GM13977 (cell line): Measurements from ENCODE around the gene PPIG.
"Not testable (repeated sequence)": the region's sequence is repeated elsewhere in the genome, so short reads cannot be mapped to it uniquely, and the experiment has no call there.

Experiments
- DNase-seq: peaks from one replicate; pipeline ENCODE4 v3.0.0; 2012; ENCODE audit warnings: low spot score
- in situ Hi-C: fragments of 300-500 bp; cut with MboI; formaldehyde crosslinking; loops from one replicate; pipeline ENCODE4 v1.12.0; 2022; ENCODE audit warnings: low sequenced_read_pairs, low pct_unique_long_range_greater_than_20kb, mixed read lengths, inconsistent platforms; ENCODE audit not compliant: unreplicated experiment
- TF ChIP-seq, protein P1 (sequence below): IDR thresholded peaks from 2 replicates; pipeline ENCODE4 v1.5.1; 2012; ENCODE audit warnings: mild to moderate bottlenecking, control low read depth; ENCODE audit not compliant: insufficient read depth; ENCODE audit errors: extremely low read depth, missing control alignments

PPIG gene

DNA sequence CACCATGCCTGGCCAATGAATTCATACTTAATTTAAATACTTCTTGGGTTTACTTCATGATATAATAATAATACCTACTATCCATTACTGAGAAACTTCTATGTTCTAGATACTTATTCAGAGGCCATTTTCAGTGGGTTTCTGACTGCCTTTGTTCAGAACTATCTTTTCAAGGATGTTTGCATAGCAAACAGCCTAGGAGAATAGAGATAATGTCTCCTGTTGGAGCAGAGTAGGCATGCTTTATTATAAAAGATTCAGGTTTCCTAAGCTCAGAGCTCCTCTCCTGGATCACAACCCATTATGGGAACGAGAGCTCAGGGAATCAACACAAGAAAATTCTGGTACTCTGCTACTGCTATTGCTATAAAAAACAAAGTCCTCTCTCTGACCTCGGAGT is 21.6 kb upstream of the PPIG start:
- no peak for DNase-seq
- TF ChIP-seq, protein P1, sequence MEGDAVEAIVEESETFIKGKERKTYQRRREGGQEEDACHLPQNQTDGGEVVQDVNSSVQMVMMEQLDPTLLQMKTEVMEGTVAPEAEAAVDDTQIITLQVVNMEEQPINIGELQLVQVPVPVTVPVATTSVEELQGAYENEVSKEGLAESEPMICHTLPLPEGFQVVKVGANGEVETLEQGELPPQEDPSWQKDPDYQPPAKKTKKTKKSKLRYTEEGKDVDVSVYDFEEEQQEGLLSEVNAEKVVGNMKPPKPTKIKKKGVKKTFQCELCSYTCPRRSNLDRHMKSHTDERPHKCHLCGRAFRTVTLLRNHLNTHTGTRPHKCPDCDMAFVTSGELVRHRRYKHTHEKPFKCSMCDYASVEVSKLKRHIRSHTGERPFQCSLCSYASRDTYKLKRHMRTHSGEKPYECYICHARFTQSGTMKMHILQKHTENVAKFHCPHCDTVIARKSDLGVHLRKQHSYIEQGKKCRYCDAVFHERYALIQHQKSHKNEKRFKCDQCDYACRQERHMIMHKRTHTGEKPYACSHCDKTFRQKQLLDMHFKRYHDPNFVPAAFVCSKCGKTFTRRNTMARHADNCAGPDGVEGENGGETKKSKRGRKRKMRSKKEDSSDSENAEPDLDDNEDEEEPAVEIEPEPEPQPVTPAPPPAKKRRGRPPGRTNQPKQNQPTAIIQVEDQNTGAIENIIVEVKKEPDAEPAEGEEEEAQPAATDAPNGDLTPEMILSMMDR, result no peak
- in situ Hi-C loops, result no loop called here

DNA sequence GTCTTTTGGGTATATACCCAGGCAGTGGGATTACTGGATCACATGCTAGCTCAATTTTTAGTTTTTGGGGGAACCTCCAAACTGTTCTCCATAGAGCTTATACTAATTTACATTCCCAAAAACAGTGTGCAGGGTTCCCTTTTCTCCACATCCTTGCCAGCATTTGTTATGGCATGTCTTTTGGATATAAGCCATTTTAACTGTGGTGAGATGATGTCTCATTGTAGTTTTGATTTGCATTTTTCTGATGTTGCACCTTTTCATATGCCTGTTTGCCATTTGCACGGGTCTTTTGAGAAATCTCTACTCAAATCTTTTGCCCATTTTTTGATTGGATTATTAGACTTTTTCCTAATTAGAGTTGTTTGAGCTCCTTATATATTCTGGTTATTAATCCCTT is 18.5 kb upstream of the PPIG start:
- no peak for DNase-seq
- in situ Hi-C loops, result no loop called here
- TF ChIP-seq, protein P1, result no peak

DNA sequence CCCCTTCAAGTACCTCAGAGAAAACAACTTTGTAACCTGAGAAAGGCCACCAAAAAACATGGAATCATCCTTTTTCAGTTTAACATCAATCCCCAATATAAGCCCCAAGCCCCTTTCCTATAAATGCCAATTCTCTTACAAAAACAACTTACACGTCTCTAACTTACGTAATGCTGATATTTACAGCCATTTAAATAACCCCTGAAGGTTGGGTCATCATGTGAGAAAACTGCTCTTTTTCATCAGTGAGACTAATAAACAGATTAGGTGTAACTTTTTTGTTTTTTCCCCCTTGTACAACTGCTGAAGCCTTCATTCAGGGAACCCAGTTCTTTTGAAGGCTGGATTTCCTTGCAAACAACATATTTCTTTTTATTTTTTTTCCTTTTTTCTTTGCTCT is 14.2 kb upstream of the PPIG start:
- in situ Hi-C loops, result no loop called here
- DNase-seq, result no peak
- TF ChIP-seq, protein P1, result no peak

GRCh38 chr2:169570752-169571151 is 13.4 kb upstream of the PPIG start:
- in situ Hi-C loops, DNase-seq: not testable (repeated sequence)

DNA sequence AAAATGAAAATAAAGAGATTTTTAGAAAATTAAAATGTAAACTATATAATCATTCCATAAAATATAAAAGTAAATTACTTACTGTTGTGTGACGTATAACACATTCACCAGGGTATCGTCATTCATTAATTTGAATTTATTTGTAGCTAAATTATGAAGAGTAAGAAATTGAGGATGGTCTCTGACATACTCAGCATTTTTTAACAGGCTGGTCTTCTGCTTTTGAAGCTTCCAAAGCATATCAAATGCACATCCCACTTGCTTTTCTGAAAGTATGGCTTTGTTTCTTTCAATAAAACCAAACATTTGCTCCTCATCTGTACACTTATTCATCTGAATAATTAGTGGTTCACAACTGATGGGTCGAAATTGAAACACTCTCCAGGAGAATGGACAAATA is 12.6 kb upstream of the PPIG start:
- in situ Hi-C loops, result no loop called here
- TF ChIP-seq, protein P1, result no peak
- DNase-seq, result no peak

- no peak for DNase-seq
- in situ Hi-C loops, result no loop called here
- TF ChIP-seq, protein P1, result no peak
These were observed 12.0 kb upstream of the PPIG start for GRCh38 chr2:169572189-169572588.

GRCh38 chr2:169572821-169573159 is 11.4 kb upstream of the PPIG start:
- no peak for DNase-seq
- in situ Hi-C loops, result no loop called here
- TF ChIP-seq, protein P1, result no peak
